GM12878 (cell line): Measurements from ENCODE around the gene OR51F1. TPM values are rescaled to one million over a fixed set of nuclear protein-coding genes. Genes with fewer than 3 reads are reported as not detected.

Experiments used
- ATAC-seq: fragments of 200-7000 bp; cut with Tn5 transposase; 3 replicates; pipeline ENCODE4 v1.9.1; 2020; ENCODE audit warnings: mild to moderate bottlenecking, moderate library complexity
- BruUV-seq: library from RNA; stranded (reverse); fragments of 400-500 nt; replicated peaks from 2 replicates; lab custom pipeline; 2021; lab: Mats Ljungman, UMichigan
- CTCF ChIA-PET: fragments of 300-600 bp; sonication (Branson Sonifier 250); formaldehyde crosslinking; extraction: SDS; loops from one replicate; lab custom pipeline; 2021; ENCODE audit warnings: inconsistent platforms; lab: Yijun Ruan, JAX
- POLR2A ChIA-PET: fragments of 350-600 bp; formaldehyde crosslinking; extraction: SDS; loops from one replicate; lab custom pipeline; 2021; ENCODE audit warnings: inconsistent platforms; lab: Charles Lee
- RAD21 ChIA-PET: fragments of 300-600 bp; sonication (Branson Sonifier 250); formaldehyde crosslinking; loops from one replicate; lab custom pipeline; 2023; ENCODE audit warnings: antibody characterized with exemption; ENCODE audit not compliant: unreplicated experiment; lab: Charles Lee
- SMC1A ChIA-PET: fragments of 300-600 bp; sonication (Branson Sonifier 250); formaldehyde crosslinking; loops from one replicate; lab custom pipeline; 2023; ENCODE audit not compliant: unreplicated experiment, uncharacterized antibody; lab: Charles Lee
- DNase-seq: peaks from one replicate; pipeline ENCODE4 v3.0.0-alpha.2; 2011; ENCODE audit warnings: low read depth, low spot score
- FAIRE-seq: peaks from 3 replicates; lab custom pipeline; 2011; peaks lifted over from hg19 to GRCh38; lab: Jason Lieb, UNC
- H2AFZ ChIP-seq: 2 replicates; pipeline ENCODE4 v1.6.0; 2011; ENCODE audit warnings: low read depth, low read length, control low read depth; ENCODE audit not compliant: control insufficient read depth
- H3K27ac ChIP-seq: 2 replicates; pipeline ENCODE4 v1.5.1; 2011; ENCODE audit warnings: control low read depth; ENCODE audit not compliant: control insufficient read depth, insufficient read depth
- H3K27me3 ChIP-seq, 2 experiments: replicated peaks in 1 of 2; 2 replicates each; pipeline versions ENCODE4 v1.6.0 to v1.6.1; 2011; ENCODE audit warnings: low read length in 1 of 2; ENCODE audit not compliant: control insufficient read depth in 2 of 2, insufficient read depth in 2 of 2
- H3K36me3 ChIP-seq, 2 experiments: 2 replicates each; pipeline ENCODE4 v1.5.1; 2011; ENCODE audit warnings: low read length in 1 of 2; ENCODE audit not compliant: control insufficient read depth in 2 of 2, insufficient read depth in 2 of 2
- H3K4me1 ChIP-seq: 2 replicates; pipeline ENCODE4 v1.6.1; 2011; ENCODE audit warnings: mild to moderate bottlenecking, low read length, moderate library complexity, mixed read lengths; ENCODE audit not compliant: control insufficient read depth, insufficient read depth
- H3K4me2 ChIP-seq: 2 replicates; pipeline ENCODE4 v1.6.0; 2011; ENCODE audit warnings: control low read depth; ENCODE audit not compliant: control insufficient read depth, insufficient read depth
- H3K4me3 ChIP-seq: fragments of 200-600 bp; sonication (generic); 2 replicates; pipeline ENCODE4 v1.5.1; 2016
- H3K79me2 ChIP-seq: 2 replicates; pipeline ENCODE4 v1.6.0; 2011; ENCODE audit warnings: low read length; ENCODE audit not compliant: control insufficient read depth, insufficient read depth
- H3K9ac ChIP-seq: 2 replicates; pipeline ENCODE4 v1.8.0; 2011; ENCODE audit warnings: low read length, control low read depth, mixed read lengths; ENCODE audit not compliant: control insufficient read depth, insufficient read depth
- H3K9me3 ChIP-seq: replicated peaks from 3 replicates; pipeline ENCODE4 v1.5.1; 2011; ENCODE audit warnings: mild to moderate bottlenecking, low read length; ENCODE audit not compliant: control insufficient read depth, insufficient read depth
- H4K20me1 ChIP-seq: 2 replicates; pipeline ENCODE4 v1.6.0; 2011; ENCODE audit not compliant: control insufficient read depth, insufficient read depth
- ATF2 ChIP-seq: IDR thresholded peaks from 2 replicates; pipeline ENCODE4 v1.6.1; 2012; ENCODE audit warnings: low read length, inconsistent platforms
- CEBPB ChIP-seq, 2 experiments: fragments of 150-350 bp in 1 of 2; IDR thresholded peaks; 2 replicates each; pipeline ENCODE4 v1.6.1; 2012 to 2014; ENCODE audit warnings: low read depth in 2 of 2, low read length in 2 of 2, borderline replicate concordance in 1 of 2, inconsistent platforms in 1 of 2
- DPF2 ChIP-seq: fragments of 450-650 bp; IDR thresholded peaks from 2 replicates; pipeline ENCODE4 v1.6.1; 2017; ENCODE audit warnings: mild to moderate bottlenecking
- HDAC6 ChIP-seq: fragments of 200-600 bp; sonication (generic); IDR thresholded peaks from one replicate; pipeline ENCODE4 v1.8.0; 2017; ENCODE audit warnings: antibody characterized with exemption; ENCODE audit not compliant: unreplicated experiment
- HDGF ChIP-seq: fragments of 450-650 bp; IDR thresholded peaks from 2 replicates; pipeline ENCODE4 v1.6.1; 2016; ENCODE audit warnings: antibody characterized with exemption
- LARP7 ChIP-seq: fragments of 450-650 bp; IDR thresholded peaks from 2 replicates; pipeline ENCODE4 v1.6.1; 2017; ENCODE audit warnings: mild to moderate bottlenecking
- POLR2A ChIP-seq: IDR thresholded peaks from 2 replicates; pipeline ENCODE4 v1.6.1; 2011; ENCODE audit warnings: low read depth, mild to moderate bottlenecking, low read length
- STAT1 ChIP-seq: fragments of 450-650 bp; conservative IDR thresholded peaks from 2 replicates; pipeline ENCODE4 v1.6.1; 2014; ENCODE audit warnings: antibody characterized with exemption, mild to moderate bottlenecking
- SUPT20H ChIP-seq: IDR thresholded peaks from 2 replicates; pipeline ENCODE4 v1.6.1; 2011; ENCODE audit warnings: low read depth, mild to moderate bottlenecking, low read length, moderate library complexity, borderline replicate concordance; ENCODE audit not compliant: control insufficient read depth
- SUZ12 ChIP-seq: fragments of 200-600 bp; sonication (generic); IDR thresholded peaks from one replicate; pipeline ENCODE4 v1.6.1; 2018; ENCODE audit warnings: antibody characterized with exemption, mild to moderate bottlenecking; ENCODE audit not compliant: unreplicated experiment
- USF2 ChIP-seq: IDR thresholded peaks from 2 replicates; pipeline ENCODE4 v1.6.1; 2011; ENCODE audit warnings: low read depth, low read length, improper control_type of control experiment, borderline replicate concordance
- WGBS: methylation state at CpG from one replicate; pipeline ENCODE4 v1.1.6; 2016; ENCODE audit warnings: low lambda C conversion rate; ENCODE audit not compliant: insufficient replicate concordance, insufficient coverage; ENCODE audit errors: missing lambda C conversion rate; 5-methylcytosine and 5-hydroxymethylcytosine counted together
- in situ Hi-C: fragments of 300-500 bp; cut with MboI; formaldehyde crosslinking; loops from 9 replicates; pipeline ENCODE4 v1.14.3; 2018; ENCODE audit warnings: mixed read lengths
- intact Hi-C: fragments of 100-400 bp; cut with micrococcal nuclease; formaldehyde crosslinking; loops from one replicate; pipeline ENCODE4 v1.14.2; 2022; ENCODE audit not compliant: unreplicated experiment
- polyA plus RNA-seq, 11 experiments: library from polyadenylated mRNA; depleted of rRNA in 4 of 11; unstranded in 6 of 11; stranded (reverse) in 5 of 11; fragments of >200 nt; fragmentation: Nextera tagmentation in 4 of 11; fragmentation: Illumina TruSeq in 1 of 11; extraction: Ambion mirVana in 4 of 11; extraction: Trizol in 1 of 11; gene quantifications; 1 replicate in 1 of 11; 2 replicates in 10 of 11; pipeline versions ENCODE4 v1.2.1 to v1.2.3, GENCODE V29; 2011 to 2016; ENCODE audit warnings: inconsistent platforms in 2 of 11, missing spikeins in 2 of 11, low read depth in 1 of 11
- total RNA-seq, 4 experiments: library from RNA; depleted of rRNA in 3 of 4; stranded (reverse); fragments of >200 nt in 3 of 4; fragmentation: Illumina TruSeq in 1 of 4; extraction: Trizol in 1 of 4; gene quantifications; 2 replicates each; pipeline versions ENCODE4 v1.2.1 to v1.2.3, GENCODE V29; 2013 to 2021

OR51F1 gene
- total and polyA plus RNA-seq, 10 of the 15 experiments (the other 5 are each of a cell fraction or from before 2014, with no cell fraction given): not detected

- CTCF ChIA-PET: no interaction called here
- FAIRE-seq: no peak
- Histone ChIP-seq H3K36me3 (no peaks in the 10 kb centered on the region), H3K79me2 (no peaks in the 10 kb centered on the region), H3K9ac (no peak overlapping the region)
- WGBS: 0% methylated on average over 2 of the region's 2 CpGs
- BruUV-seq: no TSS peak
- TF ChIP-seq HDGF (no peak), SUZ12 (no peak), POLR2A (no peak), SUPT20H (no peak), ATF2 (no peak), CEBPB (IDR thresholded peaks at IDR 0.05; ENCODE audit: borderline replicate concordance in 1 of 2, low read depth in 2 of 2, low read length in 2 of 2) (no peak), USF2 (no peak), HDAC6 (no peak), LARP7 (no peak), STAT1 (no peak), DPF2 (no peak)
- TF ChIP-seq, all 136 proteins: peak for 0
- H3K9me3 ChIP-seq: no peaks in the 10 kb centered on the region
- in situ Hi-C loops: no loop called here
- no peak overlapping the region for H2AFZ ChIP-seq
- ATAC-seq (no peak), DNase-seq (no peak)
- intact Hi-C loops: no loop called here
- POLR2A ChIA-PET: no interaction called here
- RAD21 ChIA-PET: no interaction called here
- H3K27ac ChIP-seq: no peak overlapping the region
- no peaks in the 10 kb centered on the region for H3K4me1 ChIP-seq
- SMC1A ChIA-PET: no interaction called here
- H3K27me3 ChIP-seq: peaks cover 0 to 2% of the 10 kb centered on the region in 2 experiments; a peak in 1 of 4 replicates
- H3K4me2 ChIP-seq: no peak overlapping the region
- H3K4me3 ChIP-seq: no peak overlapping the region
- H4K20me1 ChIP-seq: no peaks in the 10 kb centered on the region
Measured at GRCh38 chr11:4797206-4797605, 27.5 kb upstream of the OR51F1 start.
